ENCODE results near the gene ARID2.

Gene ARID2

GRCh38 chr12:45762185-45763110 is 32.9 kb downstream of the ARID2 start:
- DNase-seq (ENCODE audit: low read depth): no peak

DNA sequence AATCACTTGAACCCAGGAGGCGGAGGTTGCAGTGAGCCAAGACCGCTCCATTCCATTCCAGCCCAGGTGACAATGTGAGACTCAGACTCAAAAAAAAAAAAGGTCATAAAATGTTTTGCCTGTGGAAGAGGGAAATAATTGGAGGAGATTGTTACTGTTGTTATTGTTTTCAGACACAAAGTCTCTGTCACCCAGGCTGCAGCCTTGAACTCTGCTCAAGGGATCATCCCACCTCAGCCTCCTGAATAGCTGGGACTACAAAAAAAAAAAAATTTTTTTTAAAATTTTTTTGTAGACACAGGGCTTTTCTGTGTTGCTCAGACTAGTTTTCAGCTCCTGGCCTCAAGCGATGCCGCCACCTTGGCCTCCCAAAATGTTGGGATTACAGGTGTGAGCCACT is 33.9 kb downstream of the ARID2 start:
- DNase-seq (ENCODE audit: low read depth): no peak

GRCh38 chr12:45768194-45768593 is 38.7 kb downstream of the ARID2 start:
- DNase-seq (ENCODE audit: low read depth): no peak

GRCh38 chr12:45773747-45774146 is 44.2 kb downstream of the ARID2 start:
- no peak for DNase-seq (ENCODE audit: low read depth)

DNA sequence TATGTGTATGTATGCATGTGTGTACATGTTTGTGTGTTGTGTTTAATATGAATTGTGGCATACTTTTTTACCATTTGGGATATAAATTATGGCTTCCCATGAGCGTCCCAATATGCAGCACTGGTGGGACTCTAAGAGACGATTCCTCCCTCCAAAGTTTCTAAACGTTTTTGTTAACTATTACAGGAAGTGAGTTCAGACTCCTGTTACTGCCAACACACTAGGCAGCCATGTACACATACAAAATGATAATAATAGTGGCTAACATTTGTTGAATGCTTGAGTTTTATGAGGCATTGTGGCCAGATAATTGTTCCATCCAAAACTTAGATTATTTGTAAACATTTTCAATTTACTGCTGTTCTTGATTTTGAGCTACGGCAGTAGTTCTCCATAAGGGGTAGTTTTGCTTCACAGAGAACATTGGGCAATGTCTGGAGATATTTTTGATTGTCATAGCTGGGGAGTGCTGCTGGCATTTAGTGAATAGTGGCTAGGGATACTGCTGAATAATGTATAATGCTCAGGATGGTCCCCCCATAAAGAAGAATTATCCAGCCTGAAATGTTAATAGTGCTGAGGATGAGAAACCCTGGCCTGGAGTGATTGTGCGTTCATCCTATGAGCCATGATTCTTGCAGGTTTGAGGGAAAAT is 45.1 kb downstream of the ARID2 start:
- DNase-seq (ENCODE audit: low read depth): no peak

DNA sequence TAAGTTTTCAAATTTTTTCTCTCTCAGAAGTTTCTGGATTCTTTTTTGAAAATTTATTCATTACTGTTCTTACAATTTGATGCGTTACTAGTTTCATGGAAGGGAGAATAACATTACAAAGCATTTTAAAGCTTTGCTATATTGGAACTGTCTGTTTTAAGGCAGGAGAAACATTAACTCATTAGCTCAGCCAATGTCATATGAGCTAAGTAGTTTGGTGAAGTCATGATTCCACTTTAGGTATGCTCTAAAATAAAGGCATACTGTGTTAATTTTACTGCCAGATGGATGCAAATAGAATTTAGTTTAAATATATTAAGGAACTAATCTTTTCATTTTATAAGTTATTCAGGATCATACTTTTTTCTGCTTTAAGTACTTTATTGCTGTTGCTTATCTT is 46.0 kb downstream of the ARID2 start:
- no peak for DNase-seq (ENCODE audit: low read depth)

DNA sequence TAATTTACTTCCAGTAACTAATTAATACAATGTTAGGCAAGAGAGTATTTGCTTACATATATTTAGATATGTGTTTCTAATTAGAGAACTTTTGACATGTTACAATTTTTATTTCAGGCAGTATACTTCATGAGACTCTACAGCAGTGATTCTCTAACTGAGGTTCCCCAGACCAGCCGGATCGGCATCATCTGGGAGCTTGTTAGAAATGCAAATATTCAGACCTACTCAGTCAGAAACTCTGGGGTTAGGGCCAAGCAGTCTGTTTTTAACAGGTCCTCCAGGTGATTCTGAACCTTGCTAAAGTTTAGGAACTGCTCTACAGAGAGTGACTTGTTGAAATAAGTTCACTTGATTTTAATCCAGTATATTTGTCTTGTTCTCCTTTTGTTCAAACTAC is 46.5 kb downstream of the ARID2 start:
- no peak for DNase-seq (ENCODE audit: low read depth)

GRCh38 chr12:45779936-45780335 is 50.4 kb downstream of the ARID2 start:
- no peak for DNase-seq (ENCODE audit: low read depth)

DNA sequence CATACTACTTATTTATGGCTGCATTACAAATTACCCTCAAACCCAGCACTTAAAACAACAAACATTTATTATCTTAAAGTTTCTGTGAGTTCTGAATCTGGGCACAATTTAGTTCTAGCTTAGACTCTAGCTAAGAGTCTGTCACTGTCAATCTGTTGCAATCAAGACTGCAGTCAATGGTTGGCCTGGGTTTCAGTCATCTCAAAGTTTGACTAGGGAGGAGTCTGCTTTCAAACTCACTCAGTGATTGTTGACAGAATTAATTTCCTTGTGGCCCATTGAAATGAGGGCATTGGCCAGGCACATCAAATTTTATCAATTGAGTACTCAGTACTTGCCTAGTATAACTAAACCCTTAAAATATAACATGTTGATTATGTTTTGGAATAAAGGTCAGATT is 51.6 kb downstream of the ARID2 start:
- DNase-seq (ENCODE audit: low read depth): no peak

DNA sequence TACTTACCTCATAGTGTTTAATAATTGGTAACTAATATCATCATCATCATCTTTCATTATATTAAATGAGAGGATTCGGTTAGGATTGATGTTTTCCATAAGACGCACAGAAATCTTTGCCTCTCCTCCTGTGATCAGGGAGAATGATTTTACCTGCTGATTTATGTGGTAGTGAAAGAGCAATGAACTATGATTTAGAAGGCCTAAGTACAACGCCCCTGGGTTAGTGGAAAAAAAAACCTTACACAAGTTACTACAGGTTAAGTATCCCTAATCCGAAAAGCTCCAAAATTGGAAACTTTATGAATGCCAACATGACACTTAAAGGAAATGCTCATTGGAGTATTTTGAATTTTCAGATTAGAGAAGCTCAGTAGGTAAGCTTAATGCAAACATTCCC is 55.8 kb downstream of the ARID2 start:
- DNase-seq (ENCODE audit: low read depth): no peak

DNA sequence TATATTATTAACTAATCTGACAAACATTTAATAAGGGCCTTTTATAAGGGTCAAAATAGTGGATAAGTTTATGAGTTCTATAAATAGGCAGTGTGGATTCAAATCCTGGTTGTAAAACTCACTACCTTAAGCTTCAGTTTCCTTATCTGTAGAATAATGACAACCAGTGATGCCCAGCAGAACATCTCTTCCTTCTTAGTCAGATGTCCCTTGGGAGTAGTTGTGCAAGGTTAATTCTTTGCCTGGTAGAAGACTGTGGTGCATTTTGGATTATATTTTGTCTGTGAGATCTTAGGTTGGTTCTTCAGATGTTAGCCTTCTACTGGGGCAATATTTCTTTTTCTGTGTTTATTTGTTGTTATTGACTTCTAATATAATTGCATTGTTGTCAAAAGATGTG is 59.5 kb downstream of the ARID2 start:
- DNase-seq (ENCODE audit: low read depth): no peak

- no peak for DNase-seq (ENCODE audit: low read depth)
Measured at GRCh38 chr12:45794422-45794821, 64.9 kb downstream of the ARID2 start.

DNA sequence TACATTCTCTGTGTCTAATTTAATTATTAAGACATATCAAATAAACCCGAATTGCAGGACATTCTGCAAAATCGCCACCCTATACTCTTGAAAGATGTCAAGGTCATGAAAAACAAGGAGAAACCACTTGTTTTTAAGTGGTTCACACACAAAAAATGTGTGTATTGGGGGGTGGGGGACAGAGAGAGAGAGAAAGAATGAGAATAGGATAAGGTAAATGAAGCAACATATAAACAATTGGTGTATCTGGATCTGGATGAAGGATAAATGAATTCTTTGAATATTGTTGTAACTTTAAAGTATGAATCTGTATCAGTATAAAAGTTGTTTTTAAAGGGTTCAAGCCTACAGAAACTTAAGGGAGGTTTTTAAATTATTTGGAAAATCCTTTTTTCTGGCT is 72.1 kb downstream of the ARID2 start:
- DNase-seq (ENCODE audit: low read depth): no peak

GRCh38 chr12:45803111-45803510 is 73.6 kb downstream of the ARID2 start:
- no peak for DNase-seq (ENCODE audit: low read depth)

DNA sequence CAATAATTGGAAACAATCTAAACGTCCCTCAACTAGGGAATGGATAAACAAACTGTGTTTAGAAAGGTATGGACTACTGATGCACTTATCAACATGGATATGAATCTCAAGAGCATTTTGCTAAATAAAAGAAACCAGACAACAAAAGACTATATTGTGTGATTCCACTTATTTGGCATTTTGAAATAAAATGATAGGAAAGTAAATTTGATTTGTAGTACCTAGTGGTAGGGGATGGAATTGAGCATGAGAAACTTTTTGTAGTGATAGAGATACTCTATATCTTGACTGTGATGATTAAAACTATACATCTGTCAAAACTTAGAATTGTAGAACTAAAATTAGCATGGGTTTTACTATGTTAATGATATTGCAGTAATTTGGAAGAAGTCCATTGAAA is 87.1 kb downstream of the ARID2 start:
- DNase-seq (ENCODE audit: low read depth): no peak

DNA sequence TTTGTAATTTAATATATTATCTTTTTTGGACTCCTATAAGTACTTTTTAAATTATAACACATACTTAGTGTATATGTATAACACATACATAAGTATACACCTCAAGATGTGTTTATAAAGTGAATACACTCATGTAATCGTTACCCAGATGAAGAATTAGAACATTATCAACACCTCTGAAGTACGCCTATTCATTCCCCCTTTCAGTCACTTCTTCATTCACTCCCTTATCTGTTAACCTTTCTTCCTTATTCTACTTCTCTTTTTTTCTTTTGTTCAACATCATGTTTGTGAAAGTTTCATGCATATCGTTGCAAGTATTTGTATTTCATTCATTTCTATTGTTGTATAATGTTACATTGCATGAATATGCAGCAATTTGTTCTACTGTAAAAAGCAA is 98.5 kb downstream of the ARID2 start:
- DNase-seq (ENCODE audit: low read depth): no peak

- DNase-seq (ENCODE audit: low read depth): no peak
Measured at GRCh38 chr12:45828402-45828801, 98.9 kb downstream of the ARID2 start.

DNA sequence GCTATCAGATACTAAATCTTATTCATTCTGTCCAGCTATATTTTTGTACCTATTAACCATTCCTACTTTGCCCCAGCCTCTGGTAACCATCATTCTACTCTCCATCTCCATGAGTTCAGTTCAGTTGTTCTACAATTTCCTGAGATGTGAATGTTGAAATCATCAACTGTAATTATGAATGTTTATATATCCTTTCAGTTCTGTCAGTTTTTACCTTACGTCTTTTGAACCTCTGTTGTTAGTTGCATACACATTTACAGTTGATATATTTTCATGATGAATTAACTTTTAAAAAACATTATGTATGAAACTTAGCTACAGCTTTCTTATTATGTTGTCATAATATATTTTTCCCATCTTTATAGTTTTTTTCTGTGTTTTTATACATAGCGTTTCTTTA is 102.1 kb downstream of the ARID2 start:
- no peak for DNase-seq (ENCODE audit: low read depth)

- DNase-seq (ENCODE audit: low read depth): no peak
Measured at GRCh38 chr12:45833401-45833800, 103.9 kb downstream of the ARID2 start.

- DNase-seq (ENCODE audit: low read depth): no peak
Measured at GRCh38 chr12:45834809-45835208, 105.3 kb downstream of the ARID2 start.

- no peak for DNase-seq (ENCODE audit: low read depth)
Measured at GRCh38 chr12:45839917-45840316, 110.4 kb downstream of the ARID2 start.

DNA sequence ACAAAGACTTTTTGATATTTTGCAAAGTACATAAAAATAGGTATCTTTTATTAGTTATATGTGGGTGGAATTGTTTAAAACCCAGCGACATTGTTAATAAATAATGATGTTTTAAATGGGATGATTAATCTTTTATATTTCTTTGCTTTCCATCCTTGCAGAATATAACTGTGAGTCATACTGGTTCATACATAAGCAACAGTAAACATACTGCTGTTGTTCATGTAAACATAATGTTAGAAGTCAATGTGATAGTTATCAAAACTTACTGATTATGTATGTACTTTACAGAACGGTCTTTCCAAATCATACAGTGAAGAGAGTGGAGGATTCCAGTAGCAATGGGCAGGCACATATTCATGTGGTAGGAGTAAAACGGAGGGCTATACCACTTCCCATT is 119.8 kb downstream of the ARID2 start:
- no peak for DNase-seq (ENCODE audit: low read depth)

- no peak for DNase-seq (ENCODE audit: low read depth)
Measured at GRCh38 chr12:45850302-45850701, 120.8 kb downstream of the ARID2 start.

GRCh38 chr12:45852508-45852907 is 123.0 kb downstream of the ARID2 start:
- no peak for DNase-seq (ENCODE audit: low read depth)

Measured in activated T-helper 1 cell treated with Interleukin-2 at 50 U/mL for 16 hours (primary cell).